ENCODE measurements around the gene VPS37C. TPM values are rescaled to one million over a fixed set of nuclear protein-coding genes. Genes with fewer than 3 reads are reported as not detected.
A peak's percentile ranks its signal among the peaks of the same experiment; 100 is the strongest.

VPS37C gene
- total and polyA plus RNA-seq, 9 of the 15 experiments (the other 6 are each of a cell fraction or from before 2014, with no cell fraction given) = 0.62 to 29.8 (median 11.5) TPM

- TF ChIP-seq ZNF395 (CRISPR knock-in tag; IDR thresholded peaks at IDR 0.05) = no peak
- no peak for TF ChIP-seq PYGO2 (tag; IDR thresholded peaks at IDR 0.05)
- TF ChIP-seq ZNF121 (CRISPR knock-in tag; conservative IDR thresholded peaks at IDR 0.05) = no peak
- no peak for TF ChIP-seq ARHGAP35 (IDR thresholded peaks at IDR 0.05; ENCODE audit: partially characterized antibody)
- no peak for TF ChIP-seq ZBTB26 (CRISPR knock-in tag; IDR thresholded peaks at IDR 0.05)
- no peak for TF ChIP-seq ZNF695 (CRISPR knock-in tag; IDR thresholded peaks at IDR 0.05)
- TF ChIP-seq KLF6 (CRISPR knock-in tag; IDR thresholded peaks at IDR 0.05; ENCODE audit: borderline replicate concordance) = no peak
- TF ChIP-seq PRPF4 (IDR thresholded peaks at IDR 0.05; ENCODE audit: insufficient read depth, low read depth, low read length, poor library complexity, severe bottlenecking) = no peak
- no peak for TF ChIP-seq HMGXB4 (CRISPR knock-in tag; IDR thresholded peaks at IDR 0.05)
- TF ChIP-seq RBM34 (IDR thresholded peaks at IDR 0.05; ENCODE audit: borderline replicate concordance, insufficient read depth, low read length) = no peak
- TF ChIP-seq TCF15 (CRISPR knock-in tag; IDR thresholded peaks at IDR 0.05) = no peak
- no peak for TF ChIP-seq ZNF212 (CRISPR knock-in tag; IDR thresholded peaks at IDR 0.05)
- no peak for TF ChIP-seq ZNF79 (CRISPR knock-in tag; IDR thresholded peaks at IDR 0.05; ENCODE audit: low read depth)
- TF ChIP-seq CHD1 (IDR thresholded peaks at IDR 0.05; ENCODE audit: low read length) = no peak
- no peak for TF ChIP-seq KHSRP (IDR thresholded peaks at IDR 0.05)
- TF ChIP-seq PTTG1 (tag; IDR thresholded peaks at IDR 0.05; ENCODE audit: low read depth) = no peak
- no peak for TF ChIP-seq XRCC5 (IDR thresholded peaks at IDR 0.05; ENCODE audit: low read depth, low read length)
- TF ChIP-seq KDM1A (IDR thresholded peaks at IDR 0.05) = peak; percentile 94 to 95
- no peak for TF ChIP-seq USF2 (CRISPR knock-in tag; IDR thresholded peaks at IDR 0.05)
- TF ChIP-seq E2F4 (CRISPR knock-in tag; IDR thresholded peaks at IDR 0.05; ENCODE audit: low read depth) = no peak
- no peak for TF ChIP-seq ZNF311 (CRISPR knock-in tag; IDR thresholded peaks at IDR 0.05)
- TF ChIP-seq ADNP (tag; IDR thresholded peaks at IDR 0.05) = no peak
Observed at GRCh38 chr11:61151545-61152252, 9.5 kb downstream of the VPS37C start (continued).
